ENCODE results near the gene USB1.
A peak's percentile ranks its signal among the peaks of the same experiment; 100 is the strongest.

USB1 gene, protein sequence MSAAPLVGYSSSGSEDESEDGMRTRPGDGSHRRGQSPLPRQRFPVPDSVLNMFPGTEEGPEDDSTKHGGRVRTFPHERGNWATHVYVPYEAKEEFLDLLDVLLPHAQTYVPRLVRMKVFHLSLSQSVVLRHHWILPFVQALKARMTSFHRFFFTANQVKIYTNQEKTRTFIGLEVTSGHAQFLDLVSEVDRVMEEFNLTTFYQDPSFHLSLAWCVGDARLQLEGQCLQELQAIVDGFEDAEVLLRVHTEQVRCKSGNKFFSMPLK

DNA sequence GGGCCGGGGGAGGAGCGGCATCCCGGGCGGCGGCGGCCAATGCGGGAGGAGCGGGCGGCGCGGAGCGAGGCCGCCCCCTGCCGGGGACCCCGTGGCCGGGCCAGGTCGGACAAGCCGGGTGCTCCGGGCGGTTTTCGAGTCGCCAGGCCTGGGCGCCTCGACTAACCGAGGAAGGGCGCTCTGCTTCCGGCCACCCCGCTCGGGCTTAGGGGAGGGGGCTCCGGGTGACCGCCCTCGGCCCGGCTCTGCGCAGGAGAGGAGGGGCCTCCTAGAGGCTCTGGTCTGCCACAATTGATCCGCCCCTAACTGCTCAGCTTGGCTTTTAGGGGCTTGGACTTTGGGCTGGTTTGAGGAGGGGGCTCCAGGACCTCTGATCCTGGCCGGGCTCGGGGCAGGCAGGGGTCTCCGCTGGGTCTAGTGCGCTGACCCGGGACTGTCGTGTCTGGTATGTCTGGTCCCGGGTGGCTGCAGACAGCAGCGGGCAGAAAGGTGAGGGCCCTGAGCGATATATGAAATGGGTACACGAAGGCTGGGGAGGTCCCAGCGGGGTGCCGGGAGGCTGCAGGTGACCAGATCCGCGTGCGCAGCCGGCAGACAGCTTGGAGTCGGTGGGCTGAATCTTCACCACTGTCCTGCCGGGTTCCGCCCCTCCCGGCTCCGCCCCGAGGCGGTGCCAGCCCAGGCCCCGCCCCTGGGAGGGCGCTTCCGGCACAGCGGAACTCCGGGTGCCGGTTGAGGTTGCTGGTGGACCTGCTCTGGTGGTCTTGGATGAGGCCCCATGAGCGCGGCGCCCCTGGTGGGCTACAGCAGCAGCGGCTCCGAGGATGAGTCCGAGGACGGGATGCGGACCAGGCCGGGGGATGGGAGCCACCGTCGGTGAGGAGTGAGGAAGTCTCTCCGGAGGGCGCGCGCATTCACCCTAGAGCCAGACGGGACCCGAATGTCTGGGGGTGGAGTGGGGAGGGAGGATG, at the start of gene USB1:
TSS of gene USB1 (plus strand) at position 702 of the 971 bp plus-strand sequence. CDS start at position 779, 77 bp downstream.
- peak; percentile 73 for DNase-seq (ENCODE audit: low read depth)

DNA sequence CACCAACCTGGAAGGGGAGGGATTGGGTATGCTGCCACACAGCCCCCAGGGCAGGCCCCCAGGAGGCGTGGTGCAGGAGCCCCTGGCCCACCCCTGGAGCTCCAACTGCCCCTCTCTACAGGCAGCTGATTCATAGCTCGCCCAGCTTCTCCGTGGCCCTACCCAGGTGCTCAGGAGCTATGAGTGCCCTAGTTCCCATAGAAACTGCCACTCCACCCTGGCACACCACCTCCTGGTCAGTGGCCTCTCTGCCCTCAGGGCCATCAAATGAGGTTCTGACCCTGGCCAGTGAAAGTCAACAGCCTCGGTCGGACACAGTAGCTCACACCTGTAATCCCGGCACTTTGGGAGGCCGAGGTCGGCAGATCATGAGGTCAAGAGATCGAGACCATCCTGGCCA, 48.3 kb upstream of the USB1 start:
- no peak for DNase-seq (ENCODE audit: low read depth)

DNA sequence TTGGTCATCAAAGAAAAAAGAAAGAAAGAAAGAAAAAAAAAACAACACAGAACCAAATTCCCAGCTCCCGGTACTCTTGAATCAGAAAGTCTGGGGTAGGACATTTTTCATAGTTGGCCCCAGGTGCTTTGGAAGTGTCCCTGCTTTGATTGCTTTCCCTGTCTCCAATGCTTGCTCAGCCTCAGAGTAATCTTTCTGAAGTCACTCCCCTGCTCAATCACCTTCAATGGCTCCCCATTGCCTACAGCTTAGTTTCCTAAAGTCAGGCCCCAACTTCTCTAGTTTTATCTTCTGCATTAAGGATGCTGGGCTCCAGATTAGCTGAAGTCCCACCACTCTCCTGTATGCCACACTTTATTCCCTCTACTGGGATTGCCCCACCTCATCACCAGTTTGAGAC, 47.4 kb upstream of the USB1 start:
- DNase-seq (ENCODE audit: low read depth), result no peak

DNA sequence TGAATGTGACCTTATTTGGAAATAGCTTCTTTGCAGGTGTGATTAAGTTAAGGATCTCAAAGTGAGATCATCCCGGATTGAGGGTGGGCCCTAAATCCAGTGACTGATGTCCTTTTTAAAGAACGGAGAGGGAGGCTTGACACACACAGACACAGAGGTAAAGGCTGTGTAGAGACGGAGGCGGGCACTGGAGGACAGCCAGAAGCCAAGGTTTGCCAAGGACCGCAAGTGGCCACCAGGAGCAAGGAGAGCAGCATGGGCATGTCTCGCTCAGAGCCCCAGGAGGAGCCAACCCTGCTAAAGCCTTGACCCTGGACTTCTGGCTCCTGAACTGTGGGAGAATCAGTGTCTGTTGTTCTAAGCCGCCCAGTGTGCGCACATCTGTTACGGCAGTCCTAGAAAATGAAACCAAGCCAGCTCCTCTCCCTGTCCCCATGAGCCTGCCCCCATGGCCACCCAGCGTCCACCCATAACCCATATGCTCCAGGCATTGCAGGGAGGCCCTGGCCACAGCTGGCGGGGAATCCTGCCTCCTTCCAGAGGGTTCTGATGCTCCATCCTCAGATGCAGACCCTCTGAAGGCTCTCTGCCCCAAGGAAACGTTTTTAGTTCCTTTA, 45.5 kb upstream of the USB1 start:
- no peak for DNase-seq (ENCODE audit: low read depth)

DNA sequence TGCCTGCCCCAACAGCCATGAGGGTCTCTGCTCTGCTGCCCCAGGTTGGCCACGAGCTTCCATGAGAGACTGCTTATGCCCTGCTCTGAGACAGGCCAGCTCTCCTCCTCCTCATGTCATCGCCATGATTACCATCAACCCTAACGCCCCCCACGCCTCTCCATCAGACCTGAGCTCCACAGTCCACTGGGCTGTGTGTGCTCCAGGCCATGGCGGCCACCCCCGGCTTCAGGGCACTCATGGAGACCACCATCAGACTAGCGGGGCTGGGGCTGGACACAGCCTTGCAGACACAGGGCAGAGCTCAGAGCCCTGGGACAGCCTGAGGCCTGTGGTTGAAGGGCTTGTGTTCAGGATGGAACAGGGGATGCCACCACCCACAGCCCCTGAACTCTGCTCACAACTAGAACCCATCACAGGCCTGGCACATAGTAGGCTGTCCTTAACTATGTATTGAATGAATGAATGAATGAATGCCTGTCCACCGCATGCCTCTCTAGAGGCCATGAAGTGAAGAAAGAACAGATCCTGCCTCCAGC, 44.9 kb upstream of the USB1 start:
- no peak for DNase-seq (ENCODE audit: low read depth)

DNA sequence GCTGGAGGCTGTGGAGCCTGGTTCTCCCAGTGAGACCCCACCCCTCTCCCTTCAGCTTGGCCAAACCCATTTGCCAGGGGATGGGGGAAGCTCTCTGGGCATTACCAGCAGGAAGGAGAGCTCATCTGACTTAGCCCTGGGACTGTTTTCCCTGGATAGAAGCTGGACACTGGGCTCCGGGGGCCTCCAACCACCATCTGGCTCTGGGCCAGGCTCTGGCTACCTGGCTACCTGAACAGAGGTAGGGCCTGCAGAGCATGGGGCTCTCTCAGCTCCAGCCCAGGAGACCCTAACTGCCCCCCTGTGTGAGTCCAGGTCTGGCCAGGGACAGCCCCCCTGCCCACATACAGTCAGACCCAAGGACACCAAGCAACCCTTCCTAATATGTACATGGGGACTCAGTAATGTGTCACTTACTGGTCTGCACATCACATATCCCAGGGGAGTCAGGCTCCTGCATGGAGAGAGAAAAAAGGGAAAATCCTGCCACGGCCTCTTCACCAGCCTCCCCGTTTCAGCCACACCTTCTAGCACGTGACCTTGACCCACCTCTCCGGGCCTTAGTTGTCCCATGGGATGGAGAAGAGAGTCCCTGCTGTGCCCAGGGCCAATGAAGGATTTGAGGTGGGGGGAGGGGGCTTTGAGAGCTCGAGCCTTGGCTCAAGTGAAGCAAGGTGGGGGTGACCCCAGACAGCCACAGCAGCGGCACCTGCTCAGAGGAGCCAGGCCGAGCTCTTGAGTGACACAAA, 44.1 kb upstream of the USB1 start:
- no peak for DNase-seq (ENCODE audit: low read depth)

DNA sequence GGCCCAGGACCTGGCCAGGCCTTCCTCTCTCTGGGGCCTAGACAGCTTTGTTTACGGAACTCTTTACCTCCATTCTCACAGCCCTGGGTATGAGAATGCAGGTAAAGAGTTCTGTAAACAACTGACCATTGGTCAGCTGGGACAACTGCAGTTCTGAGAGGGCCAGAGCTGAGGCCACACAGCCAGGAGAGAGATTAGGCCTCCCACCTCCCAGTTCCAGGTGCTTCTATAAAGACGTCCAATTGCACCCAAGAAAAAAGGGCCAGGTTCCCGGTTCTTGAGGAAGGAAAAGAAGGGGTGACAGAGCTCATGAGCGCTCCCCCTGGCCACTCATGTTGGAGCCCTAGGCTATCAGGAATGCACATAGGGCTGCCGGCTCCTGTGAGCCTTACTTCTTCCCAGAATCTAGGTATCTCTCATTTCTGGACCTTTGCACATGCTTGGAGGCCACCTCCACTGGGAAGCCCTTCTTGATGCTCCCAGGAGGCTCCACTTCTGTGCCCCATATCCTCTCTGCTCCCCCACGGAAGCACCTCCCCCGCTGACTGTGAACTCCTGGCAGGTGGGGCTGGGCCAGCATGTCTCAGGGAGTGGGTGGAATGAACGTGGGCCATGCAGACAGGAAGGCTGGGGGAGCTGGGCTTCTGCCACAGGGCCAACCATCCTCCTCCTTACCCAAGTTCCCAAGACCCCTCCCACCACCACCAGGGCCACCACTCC, 43.4 kb upstream of the USB1 start:
- DNase-seq (ENCODE audit: low read depth), result no peak

DNA sequence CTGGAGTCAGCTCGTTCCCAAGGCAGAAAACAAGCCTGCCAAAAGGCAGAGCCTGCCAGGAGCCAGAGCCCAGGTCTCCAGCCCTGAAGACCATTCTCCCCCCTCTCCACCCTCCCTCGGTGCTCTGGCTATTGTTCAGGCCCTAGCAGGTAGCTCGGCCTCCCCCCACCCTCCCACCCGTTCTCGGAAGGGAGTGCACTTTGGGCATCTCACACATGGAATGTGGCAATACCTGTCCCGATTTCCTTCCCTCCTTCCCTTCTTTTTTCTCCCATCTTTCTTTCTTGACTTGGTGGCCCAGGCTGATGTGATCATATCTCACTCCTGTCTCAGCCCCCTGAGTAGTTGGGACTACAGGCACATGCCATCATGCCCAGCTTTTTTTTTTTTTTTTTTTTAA, 42.7 kb upstream of the USB1 start:
- no peak for DNase-seq (ENCODE audit: low read depth)

DNA sequence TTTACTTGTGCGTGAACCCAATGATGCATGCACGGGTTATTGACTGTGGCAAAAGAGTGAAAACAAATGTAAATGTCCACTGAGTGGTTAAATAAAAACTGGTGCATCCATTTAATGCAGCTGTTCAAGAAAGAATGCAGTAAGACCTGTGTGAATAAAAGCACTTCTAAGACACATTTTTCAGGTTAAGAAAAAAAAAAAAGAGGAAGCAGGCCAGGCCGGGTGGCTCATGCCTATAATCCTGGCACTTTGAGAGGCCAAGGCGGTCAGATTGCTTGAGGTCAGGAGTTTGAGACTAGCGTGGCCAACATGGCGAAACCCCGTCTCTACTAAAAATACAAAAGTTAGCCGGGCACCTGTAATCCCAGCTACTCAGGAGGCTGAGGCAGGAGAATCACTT, 42.1 kb upstream of the USB1 start:
- DNase-seq (ENCODE audit: low read depth), result no peak

DNA sequence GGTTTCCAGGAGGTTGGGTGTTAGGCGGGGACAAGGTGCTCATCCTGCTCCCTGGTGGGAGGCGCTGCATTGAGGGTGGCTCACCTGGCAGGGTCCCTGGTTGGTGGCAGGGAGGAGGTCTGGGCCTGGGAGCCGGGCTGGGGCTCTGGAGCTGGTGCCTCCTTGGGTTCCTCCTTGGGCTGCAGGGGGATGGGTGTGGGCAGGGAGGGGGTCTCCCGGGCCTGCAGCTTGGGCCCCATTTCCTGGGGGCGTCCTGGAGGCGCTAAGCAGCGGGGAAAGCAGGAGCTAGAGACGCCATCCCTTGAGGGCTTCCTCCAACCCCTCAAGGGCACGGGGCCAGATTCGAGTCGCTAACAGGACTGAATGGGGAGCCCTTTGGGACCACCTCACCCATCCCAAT, 41.4 kb upstream of the USB1 start:
- no peak for DNase-seq (ENCODE audit: low read depth)

DNA sequence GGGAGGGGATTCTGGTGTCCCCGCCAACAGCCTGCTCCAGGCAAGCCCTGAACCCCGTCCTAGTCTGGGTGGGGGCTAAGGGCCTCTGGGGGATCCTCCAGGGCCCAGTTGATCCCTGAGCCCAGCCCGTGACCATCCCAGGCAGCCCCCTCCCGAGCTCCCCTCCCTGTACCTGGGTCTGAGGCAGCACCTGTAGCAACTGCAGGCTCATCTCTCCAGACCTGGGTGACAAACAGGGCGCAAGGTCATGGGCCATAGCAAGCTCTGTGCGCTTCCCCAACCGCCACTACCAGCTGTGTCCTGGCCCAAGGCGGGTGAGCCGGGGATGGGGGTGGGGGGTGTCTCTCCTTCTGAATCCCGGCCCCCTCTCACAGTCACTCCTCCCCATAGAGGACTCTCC, 40.9 kb upstream of the USB1 start:
- DNase-seq (ENCODE audit: low read depth), result no peak

DNA sequence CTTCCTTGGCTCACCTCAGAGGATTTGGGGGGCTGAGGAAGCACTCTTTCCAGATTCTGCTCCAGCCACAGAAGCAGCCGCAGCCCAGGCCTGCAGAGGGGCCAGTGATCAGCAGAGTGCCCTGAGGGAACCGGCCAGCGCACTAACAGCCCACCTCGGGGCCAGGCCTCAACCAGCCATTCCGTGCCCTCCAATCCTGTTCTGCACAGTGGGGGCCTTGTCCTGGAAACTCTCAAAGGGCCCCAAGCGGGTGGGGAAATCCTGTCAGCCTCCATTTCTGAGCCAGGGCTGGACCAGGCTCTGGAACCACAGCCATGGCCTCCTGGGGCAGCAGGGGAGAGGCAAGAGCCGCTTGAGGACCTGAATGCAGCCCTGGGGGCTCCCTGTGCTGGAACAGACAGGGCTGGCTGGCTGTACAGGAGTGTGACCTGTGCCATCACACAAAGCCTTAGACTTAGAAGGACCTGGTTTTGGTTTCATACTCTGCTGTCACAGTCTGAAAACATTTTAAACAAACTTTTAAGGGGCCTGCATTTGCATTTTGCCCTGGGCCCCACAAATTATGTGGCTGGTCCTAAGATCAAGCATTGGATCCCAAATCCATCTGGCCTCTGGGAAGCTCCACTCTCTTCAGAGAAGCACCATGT, 40.3 kb upstream of the USB1 start:
- DNase-seq (ENCODE audit: low read depth), result no peak

DNA sequence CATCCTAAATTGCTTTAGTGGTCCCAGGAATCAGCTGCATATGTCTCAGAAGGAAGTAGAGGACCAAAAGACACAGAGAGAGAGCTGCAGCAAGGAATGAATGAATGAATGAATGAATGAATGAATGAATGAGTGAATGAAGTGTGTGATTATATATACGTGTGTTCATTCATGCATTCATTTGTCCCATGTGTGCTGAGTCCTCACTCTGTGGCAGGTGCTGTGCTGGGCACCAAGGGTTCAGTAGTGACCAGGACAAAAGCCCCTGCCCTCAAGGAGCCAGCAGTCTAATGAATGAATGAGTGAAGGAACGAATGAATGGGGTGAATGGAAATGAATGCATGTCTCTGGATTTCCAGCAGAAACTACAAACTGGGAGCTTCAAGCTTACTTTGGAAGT, 39.7 kb upstream of the USB1 start:
- no peak for DNase-seq (ENCODE audit: low read depth)

DNA sequence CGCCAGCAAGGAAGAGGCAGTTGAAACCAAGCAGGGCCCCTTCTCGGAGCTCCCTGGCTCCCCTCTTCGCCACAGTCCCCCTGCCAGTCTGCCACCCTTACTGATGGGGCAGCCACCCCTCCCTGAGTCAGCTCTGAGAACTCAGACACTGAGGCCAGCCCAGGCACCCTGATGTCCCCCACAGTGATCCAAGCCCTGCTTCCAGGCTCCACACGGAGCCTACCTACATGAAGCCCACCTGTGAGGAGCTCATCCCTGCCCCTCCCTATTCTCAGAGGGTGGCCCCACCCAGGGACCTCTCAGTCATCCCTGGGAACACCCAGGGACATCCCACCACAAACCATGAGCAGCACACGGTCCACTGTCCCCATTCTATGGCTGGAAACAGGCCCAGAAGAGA, 39.2 kb upstream of the USB1 start:
- DNase-seq (ENCODE audit: low read depth), result no peak

DNA sequence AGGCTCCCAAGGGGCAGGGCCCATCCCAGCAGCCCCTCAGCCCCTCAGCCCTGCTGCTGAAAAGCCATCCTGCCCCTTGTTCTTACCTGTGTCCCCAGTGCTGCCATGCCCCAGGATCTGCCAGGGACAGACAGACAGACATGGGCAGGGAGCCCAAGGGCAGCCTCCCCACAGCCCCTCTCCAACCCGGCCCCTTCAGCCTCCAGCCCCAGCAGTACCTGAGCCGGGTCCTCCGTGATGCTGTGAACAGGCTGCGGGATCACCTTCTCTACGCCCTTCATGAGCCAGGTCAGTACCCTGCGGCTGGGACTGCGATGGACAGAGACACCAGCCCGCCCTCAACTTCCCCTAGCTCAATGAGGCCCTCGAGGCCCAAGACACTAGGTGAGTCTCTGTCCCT, 38.5 kb upstream of the USB1 start:
- DNase-seq (ENCODE audit: low read depth), result no peak

DNA sequence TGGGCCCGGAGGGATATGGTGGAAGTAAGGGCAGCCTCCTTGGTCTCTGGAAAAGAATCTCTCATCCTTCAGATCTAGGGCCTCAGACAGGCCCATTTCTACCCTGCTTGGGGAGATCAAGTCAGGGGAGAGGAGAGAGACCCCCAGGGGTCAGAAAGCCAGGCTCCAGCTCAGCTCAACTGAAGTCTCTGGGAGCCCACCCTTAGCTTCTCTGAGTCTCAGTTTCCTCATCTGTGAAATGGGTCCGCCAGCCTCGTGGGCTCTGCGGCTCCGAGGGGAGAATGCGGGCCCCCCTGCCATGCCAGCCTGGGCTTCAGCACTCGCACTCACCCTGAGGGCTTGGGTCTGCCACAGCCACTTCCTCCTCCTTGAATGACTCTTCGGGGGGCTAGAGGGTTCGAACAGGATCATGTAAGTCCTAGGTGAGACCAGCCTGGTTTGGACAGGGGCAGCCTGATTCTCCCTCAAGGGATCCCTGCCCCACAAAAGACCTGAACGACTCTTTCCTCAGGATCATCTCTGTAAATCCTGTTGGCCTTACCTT, 37.0 kb upstream of the USB1 start:
- no peak for DNase-seq (ENCODE audit: low read depth)

DNA sequence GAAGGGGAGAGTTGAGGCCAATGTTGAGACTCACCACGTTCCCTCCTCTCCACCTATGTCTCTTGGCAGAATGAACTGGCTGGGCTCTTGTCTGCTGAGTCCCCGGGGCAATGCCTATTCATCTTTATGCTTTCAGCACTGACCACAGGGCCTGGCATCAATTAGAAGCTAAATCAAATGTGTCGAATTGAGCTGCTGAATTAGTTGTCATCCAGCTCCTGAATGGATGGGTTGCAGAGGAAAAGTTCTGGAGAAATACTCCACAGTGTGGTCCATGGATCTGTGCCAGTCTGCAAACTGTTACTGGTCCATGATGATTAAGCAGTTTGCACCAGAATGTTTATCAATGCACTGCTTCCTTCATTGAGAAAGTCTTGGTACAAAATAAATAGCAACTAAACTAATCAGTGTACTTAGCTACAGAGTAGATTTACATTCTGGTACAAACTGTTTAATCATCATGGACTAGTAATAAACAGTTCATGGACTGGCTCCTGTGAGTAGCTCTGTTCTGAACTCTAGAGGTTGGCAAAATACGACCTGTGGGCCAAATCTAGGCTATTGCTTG, 34.9 kb upstream of the USB1 start:
- no peak for DNase-seq (ENCODE audit: low read depth)

DNA sequence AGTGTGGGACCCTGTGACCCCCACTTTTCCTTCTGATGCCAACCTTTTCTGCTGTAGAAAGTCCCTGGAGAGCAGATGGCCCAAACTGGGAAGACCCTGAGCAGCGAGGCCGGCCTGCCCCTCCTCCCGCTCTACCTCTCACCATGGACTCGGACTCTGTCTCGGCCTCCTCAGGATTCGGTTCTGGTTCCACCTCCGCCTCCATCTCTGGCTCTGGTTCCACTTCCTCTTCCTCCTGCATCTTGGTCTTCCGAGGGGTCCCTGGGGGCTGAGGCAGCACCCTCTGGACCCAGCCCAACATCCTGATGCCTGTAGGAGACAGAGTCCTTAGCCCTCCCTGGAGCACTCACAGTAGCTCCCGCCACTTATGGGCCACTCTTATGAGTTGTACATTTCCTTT, 34.2 kb upstream of the USB1 start:
- DNase-seq (ENCODE audit: low read depth), result no peak

DNA sequence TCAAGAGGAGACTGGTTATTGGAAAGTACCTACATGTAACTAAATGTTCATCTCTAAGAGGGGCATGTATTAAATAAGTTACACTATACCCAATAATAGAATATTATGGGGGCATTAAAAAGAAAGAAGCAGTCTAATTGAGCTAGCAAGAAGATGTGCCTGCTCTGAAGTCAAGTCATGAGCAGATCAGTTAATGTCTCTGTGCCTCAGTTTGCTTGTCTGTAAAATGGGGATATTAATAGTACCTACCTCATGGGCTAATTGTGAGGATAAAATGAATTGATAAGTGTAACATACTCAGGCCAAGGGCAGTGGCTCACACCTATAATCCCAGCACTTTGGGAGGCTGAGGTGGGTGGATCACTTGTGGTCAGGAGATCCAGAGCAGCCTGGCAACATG, 33.3 kb upstream of the USB1 start:
- no peak for DNase-seq (ENCODE audit: low read depth)

DNA sequence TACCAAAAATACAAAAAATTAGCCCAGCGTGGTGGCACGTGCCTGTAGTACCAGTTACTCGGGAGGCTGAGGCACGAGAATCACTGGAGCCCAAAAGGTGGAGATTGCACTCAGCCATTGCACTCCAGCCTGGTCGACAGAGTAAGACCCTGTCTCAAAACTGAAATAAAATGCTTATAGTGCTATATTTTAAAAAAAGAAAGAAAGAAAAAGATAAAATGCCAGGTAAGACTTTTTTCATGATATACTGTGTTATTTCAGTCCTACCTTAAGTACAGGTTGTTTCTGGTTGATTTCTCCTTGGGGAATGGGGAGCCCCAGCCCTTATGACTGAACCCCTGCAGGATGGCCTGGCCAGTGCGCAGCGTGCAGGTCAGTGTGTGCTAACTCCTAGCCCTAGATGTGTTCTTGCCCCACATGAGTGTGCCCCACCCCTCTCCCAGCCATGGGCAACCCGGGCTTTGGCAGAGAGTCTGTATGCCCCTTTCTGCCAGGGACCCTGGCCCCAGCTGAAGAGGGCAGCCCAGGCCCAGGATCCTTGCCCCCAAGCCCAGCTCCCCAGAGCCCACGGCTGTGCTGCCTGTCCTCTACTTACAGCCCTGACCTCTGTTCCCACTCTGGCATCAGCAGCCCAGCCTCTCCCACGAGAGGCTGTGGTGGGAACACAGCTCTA, 31.6 kb upstream of the USB1 start:
- DNase-seq (ENCODE audit: low read depth), result no peak
